GM10248 (cell line): Measurements from ENCODE around the gene TAS2R1.

Experiments
- CTCF ChIA-PET: fragments of 300-600 bp; sonication (Branson Sonifier 250); formaldehyde crosslinking; extraction: SDS; loops from one replicate; lab custom pipeline; 2021; ENCODE audit warnings: antibody characterized with exemption; lab: Yijun Ruan, JAX
- POLR2A ChIA-PET: fragments of 350-650 bp; sonication (Branson Sonifier 250); formaldehyde crosslinking; extraction: SDS; loops from one replicate; lab custom pipeline; 2020; ENCODE audit warnings: antibody characterized with exemption; lab: Yijun Ruan, JAX
- DNase-seq: peaks from one replicate; pipeline ENCODE4 v3.0.0; 2012; ENCODE audit errors: extremely low spot score
- TF ChIP-seq, protein P1 (sequence below): IDR thresholded peaks from 2 replicates; pipeline ENCODE4 v1.5.1; 2012; ENCODE audit warnings: mild to moderate bottlenecking, low read depth; ENCODE audit errors: extremely low read depth, missing control alignments, control extremely low read depth

Gene TAS2R1

GRCh38 chr5:9655641-9656040 lies 25.5 kb upstream of the TAS2R1 start:
- CTCF ChIA-PET: no interaction called here
- TF ChIP-seq, protein P1, sequence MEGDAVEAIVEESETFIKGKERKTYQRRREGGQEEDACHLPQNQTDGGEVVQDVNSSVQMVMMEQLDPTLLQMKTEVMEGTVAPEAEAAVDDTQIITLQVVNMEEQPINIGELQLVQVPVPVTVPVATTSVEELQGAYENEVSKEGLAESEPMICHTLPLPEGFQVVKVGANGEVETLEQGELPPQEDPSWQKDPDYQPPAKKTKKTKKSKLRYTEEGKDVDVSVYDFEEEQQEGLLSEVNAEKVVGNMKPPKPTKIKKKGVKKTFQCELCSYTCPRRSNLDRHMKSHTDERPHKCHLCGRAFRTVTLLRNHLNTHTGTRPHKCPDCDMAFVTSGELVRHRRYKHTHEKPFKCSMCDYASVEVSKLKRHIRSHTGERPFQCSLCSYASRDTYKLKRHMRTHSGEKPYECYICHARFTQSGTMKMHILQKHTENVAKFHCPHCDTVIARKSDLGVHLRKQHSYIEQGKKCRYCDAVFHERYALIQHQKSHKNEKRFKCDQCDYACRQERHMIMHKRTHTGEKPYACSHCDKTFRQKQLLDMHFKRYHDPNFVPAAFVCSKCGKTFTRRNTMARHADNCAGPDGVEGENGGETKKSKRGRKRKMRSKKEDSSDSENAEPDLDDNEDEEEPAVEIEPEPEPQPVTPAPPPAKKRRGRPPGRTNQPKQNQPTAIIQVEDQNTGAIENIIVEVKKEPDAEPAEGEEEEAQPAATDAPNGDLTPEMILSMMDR: no peak
- no peak for DNase-seq
- POLR2A ChIA-PET: no interaction called here

DNA sequence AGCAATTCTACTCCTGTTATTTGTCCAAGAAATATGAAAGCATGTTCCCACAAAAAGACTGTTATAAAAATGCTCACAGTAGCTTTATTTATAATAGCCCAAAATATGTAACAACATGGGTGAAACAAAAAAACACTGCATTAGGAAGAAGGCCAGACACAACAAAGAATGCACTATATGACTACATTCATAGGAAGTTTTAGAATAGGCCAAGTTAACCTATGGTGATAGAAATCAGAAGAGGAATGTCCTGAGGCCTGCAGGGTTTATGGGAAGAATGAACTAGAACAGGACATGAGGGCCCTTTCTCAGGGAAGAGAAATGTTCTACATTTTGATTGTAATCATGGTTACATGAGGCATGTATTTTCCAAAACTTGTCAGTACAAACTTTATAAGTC lies 24.7 kb upstream of the TAS2R1 start:
- CTCF ChIA-PET: no interaction called here
- TF ChIP-seq, protein P1: no peak
- no peak for DNase-seq
- POLR2A ChIA-PET: no interaction called here

DNA sequence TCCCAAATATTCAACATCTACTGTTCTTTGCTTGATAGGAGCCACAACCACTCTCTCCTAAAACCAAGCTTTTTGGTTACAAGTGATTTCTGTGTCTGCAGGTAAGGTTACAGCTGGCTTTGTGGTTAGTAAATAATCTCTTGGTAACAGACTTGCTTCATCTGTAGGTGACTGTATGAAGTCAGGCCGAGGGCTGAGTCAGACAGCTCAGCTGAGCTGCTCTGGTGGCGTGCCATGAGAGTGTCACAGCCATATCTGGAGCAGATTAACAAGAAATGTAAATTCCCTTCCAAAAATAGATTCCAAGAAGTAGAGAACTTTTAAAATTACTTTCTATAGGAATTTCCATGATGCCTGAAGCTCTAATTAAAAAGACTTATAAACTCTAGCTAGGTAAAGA lies 23.7 kb upstream of the TAS2R1 start:
- POLR2A ChIA-PET: interaction anchor here (1.1 kb wide), 1 partner anchor 11 kb away, joined by 3 read pairs; no protein-coding TSS in a partner anchor
- peak; percentile 15 for DNase-seq
- TF ChIP-seq, protein P1: no peak
- CTCF ChIA-PET: interaction anchor here (0.9 kb wide), 1 partner anchor 10 kb away, joined by 4 read pairs; no protein-coding TSS in a partner anchor

DNA sequence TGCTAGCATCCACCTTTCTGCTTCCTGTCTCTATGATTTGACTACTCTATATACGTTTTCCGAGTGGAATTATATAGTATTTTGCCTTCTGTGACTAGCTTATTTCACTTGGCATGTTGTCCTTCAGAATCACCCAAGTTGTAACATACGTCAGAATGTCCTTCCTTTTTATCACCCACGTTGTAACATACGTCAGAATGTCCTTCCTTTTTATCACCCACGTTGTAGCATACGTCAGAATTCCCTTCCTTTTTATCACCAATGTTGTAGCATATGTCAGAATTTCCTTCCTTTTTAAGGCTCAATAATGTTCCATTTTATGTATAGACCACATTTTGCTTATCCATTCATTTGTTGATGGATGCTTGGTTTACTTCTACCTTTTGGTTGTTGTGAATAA lies 22.9 kb upstream of the TAS2R1 start:
- TF ChIP-seq, protein P1: no peak
- no peak for DNase-seq
- POLR2A ChIA-PET: interaction anchor here (1.1 kb wide), 1 partner anchor 12 kb away, joined by 3 read pairs; no protein-coding TSS in a partner anchor
- CTCF ChIA-PET: interaction anchor here (0.9 kb wide), 1 partner anchor 9 kb away, joined by 4 read pairs; no protein-coding TSS in a partner anchor

DNA sequence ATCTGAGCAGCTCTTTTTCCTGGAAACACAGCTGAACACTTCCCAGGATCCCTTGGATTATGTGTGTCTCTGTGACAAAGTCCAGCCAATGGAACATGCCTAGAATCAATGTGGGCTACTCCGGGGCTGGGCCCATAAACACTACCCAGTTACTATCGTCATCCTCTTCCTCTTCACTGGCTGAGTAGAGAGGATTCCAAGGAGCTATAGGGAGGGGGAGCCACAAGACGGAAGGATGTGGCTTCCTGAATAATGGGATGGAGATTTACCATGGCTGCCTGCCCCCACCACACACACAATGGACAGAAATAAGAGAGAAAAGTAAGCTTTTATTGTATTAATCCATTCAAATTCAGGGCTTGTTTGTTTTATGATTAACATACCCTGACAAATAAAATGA lies 22.1 kb upstream of the TAS2R1 start:
- POLR2A ChIA-PET: no interaction called here
- no peak for DNase-seq
- TF ChIP-seq, protein P1: no peak
- CTCF ChIA-PET: no interaction called here

- ChIA-PET CTCF (interaction anchor here (1.7 kb wide), 1 partner anchor 12 kb away, joined by 3 read pairs; no protein-coding TSS in a partner anchor), POLR2A (no interaction called here)
- DNase-seq: no peak
- TF ChIP-seq, protein P1: no peak
These were observed 16.7 kb upstream of the TAS2R1 start for GRCh38 chr5:9646843-9647242.
